ENCODE data around the gene LGALS16. TPM values are rescaled to one million over a fixed set of nuclear protein-coding genes. Genes with fewer than 3 reads are reported as not detected.

The LGALS16 gene
- polyA plus RNA-seq, 2 of the 4 experiments (the other 2 are of a cell fraction) = not detected

GRCh38 chr19:39641773-39642172 lies 13.9 kb upstream of the LGALS16 start:
- FAIRE-seq (no peak), ATAC-seq (peak in 1 of 2 experiments; percentile 49; a peak in 2 of 6 replicates), DNase-seq (ENCODE audit: low read depth in 1 of 2, low spot score in 1 of 2) (peak in 1 of 2 experiments; percentile 34)
- ChIA-PET CTCF (no interaction called here), POLR2A (interaction anchor here (0.6 kb wide), 1 partner anchor 9 kb away, joined by 3 read pairs; no protein-coding TSS in a partner anchor)
- no peaks in the 10 kb centered on the region for H3K9me3 ChIP-seq
- H3K4me1 ChIP-seq = peaks cover 11% of the 10 kb centered on the region; the same call in 2 of the 3 replicates
- TF ChIP-seq HOXA7 (CRISPR knock-in tag; IDR thresholded peaks at IDR 0.05) (no peak), MAZ (IDR thresholded peaks at IDR 0.05; ENCODE audit: borderline replicate concordance, low read depth, low read length) (no peak), REST (IDR thresholded peaks at IDR 0.05) (no peak), FOSL2 (IDR thresholded peaks at IDR 0.05) (no peak), FOSL2 (CRISPR knock-in tag; IDR thresholded peaks at IDR 0.05) (no peak), NPAS2 (CRISPR knock-in tag; IDR thresholded peaks at IDR 0.05; ENCODE audit: borderline replicate concordance) (no peak), PHF8 (IDR thresholded peaks at IDR 0.05; ENCODE audit: borderline replicate concordance, low read depth) (no peak), BCL3 (IDR thresholded peaks at IDR 0.05) (no peak), EHMT2 (IDR thresholded peaks at IDR 0.05; ENCODE audit: low read depth) (no peak), ESRRA (IDR thresholded peaks at IDR 0.05; ENCODE audit: borderline replicate concordance, low read length) (no peak), RNF2 (IDR thresholded peaks at IDR 0.05; ENCODE audit: borderline replicate concordance, low read depth) (no peak), TFCP2L1 (CRISPR knock-in tag; IDR thresholded peaks at IDR 0.05) (no peak), GATA3 (IDR thresholded peaks at IDR 0.05; ENCODE audit: borderline replicate concordance) (no peak), RARB (CRISPR knock-in tag; IDR thresholded peaks at IDR 0.05) (no peak), NFE2L2 (conservative IDR thresholded peaks at IDR 0.05; ENCODE audit: low read length) (no peak)
- TF ChIP-seq, protein P1, sequence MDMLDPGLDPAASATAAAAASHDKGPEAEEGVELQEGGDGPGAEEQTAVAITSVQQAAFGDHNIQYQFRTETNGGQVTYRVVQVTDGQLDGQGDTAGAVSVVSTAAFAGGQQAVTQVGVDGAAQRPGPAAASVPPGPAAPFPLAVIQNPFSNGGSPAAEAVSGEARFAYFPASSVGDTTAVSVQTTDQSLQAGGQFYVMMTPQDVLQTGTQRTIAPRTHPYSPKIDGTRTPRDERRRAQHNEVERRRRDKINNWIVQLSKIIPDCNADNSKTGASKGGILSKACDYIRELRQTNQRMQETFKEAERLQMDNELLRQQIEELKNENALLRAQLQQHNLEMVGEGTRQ (IDR thresholded peaks at IDR 0.05) = no peak
- TF ChIP-seq, protein P2, sequence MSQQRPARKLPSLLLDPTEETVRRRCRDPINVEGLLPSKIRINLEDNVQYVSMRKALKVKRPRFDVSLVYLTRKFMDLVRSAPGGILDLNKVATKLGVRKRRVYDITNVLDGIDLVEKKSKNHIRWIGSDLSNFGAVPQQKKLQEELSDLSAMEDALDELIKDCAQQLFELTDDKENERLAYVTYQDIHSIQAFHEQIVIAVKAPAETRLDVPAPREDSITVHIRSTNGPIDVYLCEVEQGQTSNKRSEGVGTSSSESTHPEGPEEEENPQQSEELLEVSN (IDR thresholded peaks at IDR 0.05; ENCODE audit: borderline replicate concordance, low read depth) = no peak
- TF ChIP-seq, protein P3, sequence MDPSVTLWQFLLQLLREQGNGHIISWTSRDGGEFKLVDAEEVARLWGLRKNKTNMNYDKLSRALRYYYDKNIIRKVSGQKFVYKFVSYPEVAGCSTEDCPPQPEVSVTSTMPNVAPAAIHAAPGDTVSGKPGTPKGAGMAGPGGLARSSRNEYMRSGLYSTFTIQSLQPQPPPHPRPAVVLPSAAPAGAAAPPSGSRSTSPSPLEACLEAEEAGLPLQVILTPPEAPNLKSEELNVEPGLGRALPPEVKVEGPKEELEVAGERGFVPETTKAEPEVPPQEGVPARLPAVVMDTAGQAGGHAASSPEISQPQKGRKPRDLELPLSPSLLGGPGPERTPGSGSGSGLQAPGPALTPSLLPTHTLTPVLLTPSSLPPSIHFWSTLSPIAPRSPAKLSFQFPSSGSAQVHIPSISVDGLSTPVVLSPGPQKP (IDR thresholded peaks at IDR 0.05; ENCODE audit: low read depth, low read length) = no peak
- TF ChIP-seq, protein P4, sequence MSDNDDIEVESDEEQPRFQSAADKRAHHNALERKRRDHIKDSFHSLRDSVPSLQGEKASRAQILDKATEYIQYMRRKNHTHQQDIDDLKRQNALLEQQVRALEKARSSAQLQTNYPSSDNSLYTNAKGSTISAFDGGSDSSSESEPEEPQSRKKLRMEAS (IDR thresholded peaks at IDR 0.05) = no peak
- H3K4me3 ChIP-seq = no peak overlapping the region
- peak overlapping the region; percentile 48 for H3K4me2 ChIP-seq
- whole genome bisulfite sequencing (ENCODE audit: missing lambda C conversion rate) = 0% methylated on average over 1 of the region's 1 CpG
- H3K27ac ChIP-seq = no peak overlapping the region
